Nephron progenitor cell (in vitro differentiated cells): ENCODE data around the gene HMMR.
A peak's percentile ranks its signal among the peaks of the same experiment; 100 is the strongest.
"Not testable (repeated sequence)": the region's sequence is repeated elsewhere in the genome, so short reads cannot be mapped to it uniquely, and the experiment has no call there.

ENCODE experiments used
- DNase-seq: peaks from one replicate; pipeline ENCODE4 v3.0.0; 2021
- H3K27ac Mint-ChIP-seq: 2 replicates; pipeline ENCODE4 v1.8.0; 2021; ENCODE audit warnings: mild to moderate bottlenecking, moderate library complexity, mixed read lengths
- H3K27me3 Mint-ChIP-seq: 2 replicates; pipeline ENCODE4 v1.8.0; 2021; ENCODE audit warnings: mild to moderate bottlenecking, low read depth, mixed read lengths; ENCODE audit not compliant: poor library complexity
- H3K36me3 Mint-ChIP-seq: 2 replicates; pipeline ENCODE4 v1.8.0; 2021; ENCODE audit warnings: low read depth, mixed read lengths
- H3K4me1 Mint-ChIP-seq: 2 replicates; pipeline ENCODE4 v1.8.0; 2021; ENCODE audit warnings: mixed read lengths
- H3K4me3 Mint-ChIP-seq: 2 replicates; pipeline ENCODE4 v1.8.0; 2021; ENCODE audit warnings: mild to moderate bottlenecking, moderate library complexity, mixed read lengths
- H3K9me3 Mint-ChIP-seq: 2 replicates; pipeline ENCODE4 v1.8.0; 2021; ENCODE audit warnings: mild to moderate bottlenecking, moderate library complexity, mixed read lengths
- CTCF ChIP-seq: fragments of 200-600 bp; sonication (generic); IDR thresholded peaks from 2 replicates; pipeline ENCODE4 v1.5.0; 2021; ENCODE audit warnings: antibody characterized with exemption

Gene HMMR

DNA sequence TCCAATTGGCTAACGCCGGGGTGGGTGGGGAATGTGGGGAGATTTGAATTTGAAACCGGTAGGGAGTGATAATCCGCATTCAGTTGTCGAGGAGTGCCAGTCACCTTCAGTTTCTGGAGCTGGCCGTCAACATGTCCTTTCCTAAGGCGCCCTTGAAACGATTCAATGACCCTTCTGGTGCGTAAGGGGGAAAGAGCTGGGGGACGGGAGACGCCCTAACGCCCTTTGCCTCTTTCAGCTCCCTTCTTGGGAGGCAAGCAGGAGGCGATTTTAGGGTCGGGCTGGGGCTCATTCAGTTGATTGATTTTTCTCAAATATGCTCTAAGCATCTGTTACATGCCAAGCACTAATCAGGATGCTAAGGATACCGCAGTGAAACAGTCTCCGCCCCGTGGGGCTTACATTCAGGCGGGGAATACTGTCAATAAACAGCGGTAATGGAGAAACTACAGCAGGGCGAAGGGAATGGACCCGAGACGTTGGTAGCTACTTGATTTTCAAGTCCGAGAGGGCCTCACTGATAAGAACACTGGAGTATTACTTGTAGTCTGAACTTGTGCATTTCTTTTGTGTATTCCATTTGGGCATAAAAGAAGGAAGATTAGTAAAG, at the start of gene HMMR:
TSS of gene HMMR (plus strand) at position 71 of the 610 bp plus-strand sequence. CDS start at position 132, 61 bp downstream.
- Mint-ChIP-seq H3K4me1 (peaks cover 37% of the 10 kb centered on the region), H3K4me3 (peak within 1 kb of the TSS; percentile 95), H3K9me3 (peaks cover 4% of the 10 kb centered on the region), H3K27me3 (peaks cover 4% of the 10 kb centered on the region), H3K27ac (peak within 1 kb of the TSS; percentile 100), H3K36me3 (peaks cover 44% of the 10 kb centered on the region)
- TF ChIP-seq CTCF: no peak
- DNase-seq: peak; percentile 37

DNA sequence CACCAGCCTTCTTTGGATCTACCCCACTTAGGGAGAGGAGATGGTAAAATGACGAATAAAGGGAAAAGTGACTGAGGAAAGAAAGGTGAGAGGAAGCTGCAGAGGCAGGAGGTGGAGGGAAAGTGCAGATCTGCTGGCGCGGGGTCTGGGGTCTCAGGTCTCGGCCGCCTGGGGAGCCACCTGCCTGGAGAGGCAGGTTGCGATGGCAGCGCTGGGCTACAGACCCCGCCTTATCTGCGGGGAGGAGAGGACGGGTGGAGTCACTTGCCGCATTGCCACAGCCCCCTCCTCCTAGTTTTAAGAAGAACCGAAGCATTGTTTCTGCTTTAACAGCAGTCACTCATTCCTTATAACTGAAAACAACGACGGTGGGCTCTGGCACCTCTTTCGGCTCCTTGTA, 44.8 kb upstream of the HMMR start:
- peak; percentile 6 for DNase-seq
- H3K36me3 Mint-ChIP-seq, H3K4me1 Mint-ChIP-seq, H3K27ac Mint-ChIP-seq, H3K9me3 Mint-ChIP-seq: not testable (repeated sequence)
- peaks cover 32% of the 10 kb centered on the region for H3K27me3 Mint-ChIP-seq
- H3K4me3 Mint-ChIP-seq: peak overlapping the region; percentile 22

DNA sequence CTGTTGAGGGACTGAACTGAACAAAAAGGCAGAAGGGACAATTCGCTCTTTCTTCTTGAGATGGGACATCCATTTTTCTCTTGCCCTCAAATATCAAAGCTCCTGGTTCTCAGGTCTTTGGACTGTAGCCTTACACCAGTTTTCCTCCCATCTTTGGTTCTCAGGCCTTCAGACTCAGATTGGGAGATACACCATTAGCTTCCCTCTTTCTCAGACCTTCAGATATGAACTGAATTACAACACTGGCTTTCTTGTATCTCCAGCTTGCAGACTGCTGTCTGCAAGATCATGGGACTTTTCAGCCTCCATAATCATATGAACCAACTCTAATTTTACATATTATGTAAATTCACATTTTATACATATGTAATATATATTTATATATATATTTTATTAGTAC, 35.6 kb upstream of the HMMR start:
- no peak for TF ChIP-seq CTCF
- H3K36me3 Mint-ChIP-seq: peaks cover 12% of the 10 kb centered on the region
- H3K4me1 Mint-ChIP-seq: no peaks in the 10 kb centered on the region
- H3K4me3 Mint-ChIP-seq: no peak overlapping the region
- peaks cover 14% of the 10 kb centered on the region for H3K9me3 Mint-ChIP-seq
- peak overlapping the region; percentile 7 for H3K27ac Mint-ChIP-seq
- no peak for DNase-seq
- no peaks in the 10 kb centered on the region for H3K27me3 Mint-ChIP-seq

- Mint-ChIP-seq H3K36me3 (peaks cover 12% of the 10 kb centered on the region), H3K9me3 (peaks cover 13% of the 10 kb centered on the region)
- not testable (repeated sequence) for H3K27ac Mint-ChIP-seq, DNase-seq, H3K4me3 Mint-ChIP-seq, H3K4me1 Mint-ChIP-seq, H3K27me3 Mint-ChIP-seq
These were observed 34.3 kb upstream of the HMMR start for GRCh38 chr5:163426128-163426527.

- peaks cover 5% of the 10 kb centered on the region for H3K27me3 Mint-ChIP-seq
- H3K36me3 Mint-ChIP-seq: no peaks in the 10 kb centered on the region
- peaks cover 23% of the 10 kb centered on the region for H3K4me1 Mint-ChIP-seq
- H3K27ac Mint-ChIP-seq: no peak overlapping the region
- no peak for DNase-seq
- no peak for TF ChIP-seq CTCF
- H3K9me3 Mint-ChIP-seq: peaks cover 4% of the 10 kb centered on the region
- no peak overlapping the region for H3K4me3 Mint-ChIP-seq
These were observed 27.9 kb upstream of the HMMR start for GRCh38 chr5:163432544-163432943.

- H3K4me1 Mint-ChIP-seq: peaks cover 27% of the 10 kb centered on the region
- no peak overlapping the region for H3K4me3 Mint-ChIP-seq
- no peak for DNase-seq
- no peak overlapping the region for H3K27ac Mint-ChIP-seq
- H3K27me3 Mint-ChIP-seq: peaks cover 5% of the 10 kb centered on the region
- no peak for TF ChIP-seq CTCF
- no peaks in the 10 kb centered on the region for H3K9me3 Mint-ChIP-seq
- no peaks in the 10 kb centered on the region for H3K36me3 Mint-ChIP-seq
These were observed 27.2 kb upstream of the HMMR start for GRCh38 chr5:163433271-163433670.

DNA sequence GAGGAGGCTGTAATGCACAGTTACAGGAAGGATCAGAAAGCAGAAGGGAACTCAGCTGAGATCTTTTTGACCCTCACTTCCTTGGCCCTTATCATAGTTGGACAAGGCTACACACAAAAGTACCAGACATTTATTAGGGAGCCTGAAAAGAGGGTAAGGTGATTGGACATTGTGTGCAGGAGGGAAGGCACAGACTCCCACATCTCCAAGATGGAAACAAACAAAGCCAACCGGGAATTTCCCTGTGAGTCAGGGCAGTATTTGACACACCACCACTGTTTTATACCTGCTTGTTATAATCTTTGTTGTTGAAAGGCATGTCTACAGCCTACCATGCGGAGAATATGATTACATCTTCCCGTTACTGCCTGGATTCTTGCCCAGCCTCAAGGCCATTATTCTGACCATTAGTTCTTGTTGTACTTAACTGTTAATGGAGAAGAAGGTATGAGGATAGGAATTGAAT, 26.0 kb upstream of the HMMR start:
- no peak overlapping the region for H3K27ac Mint-ChIP-seq
- H3K4me3 Mint-ChIP-seq: peak overlapping the region; percentile 55
- TF ChIP-seq CTCF: no peak
- H3K36me3 Mint-ChIP-seq: no peaks in the 10 kb centered on the region
- DNase-seq: no peak
- peaks cover 39% of the 10 kb centered on the region for H3K4me1 Mint-ChIP-seq
- no peaks in the 10 kb centered on the region for H3K9me3 Mint-ChIP-seq
- peaks cover 5% of the 10 kb centered on the region for H3K27me3 Mint-ChIP-seq
